Brain pericyte (primary cell): ENCODE measurements around the gene TOMM7.
"Not testable (repeated sequence)": the region's sequence is repeated elsewhere in the genome, so short reads cannot be mapped to it uniquely, and the experiment has no call there.

Experiments used
- DNase-seq: peaks from one replicate; pipeline ENCODE4 v3.0.0-alpha.2; 2012; ENCODE audit warnings: low read depth, low spot score

TOMM7 gene

DNA sequence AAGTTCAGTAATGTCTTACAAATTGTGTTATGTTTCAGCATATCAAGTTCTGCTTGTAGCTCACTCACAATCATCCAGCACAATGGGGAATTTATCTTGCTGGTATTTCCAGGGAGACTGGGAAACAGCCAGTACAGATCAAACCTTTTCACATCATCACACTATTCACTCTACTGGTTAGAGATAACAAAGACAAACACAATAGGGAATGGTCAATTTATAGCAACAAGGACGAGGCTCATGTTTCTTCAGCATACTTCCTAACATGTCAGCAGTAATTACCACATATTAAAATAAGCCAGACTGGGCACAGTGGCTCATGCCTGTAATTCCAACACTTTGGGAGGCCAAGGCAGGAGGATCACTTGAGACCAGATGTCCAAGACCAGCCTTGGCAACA lies 38.3 kb downstream of the TOMM7 start:
- no peak for DNase-seq

DNA sequence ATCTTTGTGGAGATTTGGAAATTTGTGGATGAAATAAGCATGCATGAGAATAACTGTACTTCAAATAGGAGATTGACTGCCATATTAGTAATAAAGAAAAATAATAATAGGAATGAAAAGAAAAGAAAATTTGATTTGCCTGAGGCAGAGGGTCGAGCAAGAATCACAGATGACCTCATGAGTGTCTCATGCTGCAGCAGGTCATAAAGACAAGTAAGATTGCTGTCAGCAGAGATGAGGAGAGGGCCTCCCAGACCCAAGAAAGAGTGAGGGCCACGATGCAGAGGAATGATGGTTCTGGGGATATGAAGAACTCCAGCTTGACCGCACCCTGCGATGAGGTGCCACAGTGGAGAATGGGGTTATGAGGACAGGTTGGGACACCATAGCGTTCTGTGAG lies 39.2 kb downstream of the TOMM7 start:
- DNase-seq: no peak

DNA sequence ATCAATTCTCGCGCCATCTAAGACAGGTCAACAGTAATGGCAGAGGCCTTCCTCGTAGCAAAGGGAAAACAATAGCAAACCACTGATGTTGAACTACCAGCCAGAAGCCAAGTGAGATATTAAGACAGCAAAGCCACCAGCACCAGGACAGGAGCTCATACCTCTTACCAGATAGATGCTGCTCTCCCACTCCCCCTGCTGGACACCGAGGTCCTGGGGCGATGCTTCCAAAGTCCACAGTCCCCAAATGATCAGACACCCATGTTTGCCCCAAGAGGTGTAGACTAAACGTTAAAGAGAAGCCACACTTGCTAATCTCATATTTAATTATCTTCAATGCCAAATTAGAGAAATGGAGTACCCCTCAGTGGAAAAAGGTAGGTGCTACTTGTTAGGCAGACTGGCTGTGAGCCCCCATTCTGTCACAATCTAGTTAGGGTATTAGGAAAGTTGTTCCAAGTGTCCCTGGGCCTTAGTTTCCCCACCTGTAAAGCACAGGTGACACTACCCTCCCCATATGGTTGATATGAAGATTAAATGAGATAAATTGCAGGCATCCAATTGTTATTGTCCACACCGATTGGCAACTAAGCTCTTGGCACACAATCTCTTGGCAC lies 39.9 kb downstream of the TOMM7 start:
- no peak for DNase-seq

DNA sequence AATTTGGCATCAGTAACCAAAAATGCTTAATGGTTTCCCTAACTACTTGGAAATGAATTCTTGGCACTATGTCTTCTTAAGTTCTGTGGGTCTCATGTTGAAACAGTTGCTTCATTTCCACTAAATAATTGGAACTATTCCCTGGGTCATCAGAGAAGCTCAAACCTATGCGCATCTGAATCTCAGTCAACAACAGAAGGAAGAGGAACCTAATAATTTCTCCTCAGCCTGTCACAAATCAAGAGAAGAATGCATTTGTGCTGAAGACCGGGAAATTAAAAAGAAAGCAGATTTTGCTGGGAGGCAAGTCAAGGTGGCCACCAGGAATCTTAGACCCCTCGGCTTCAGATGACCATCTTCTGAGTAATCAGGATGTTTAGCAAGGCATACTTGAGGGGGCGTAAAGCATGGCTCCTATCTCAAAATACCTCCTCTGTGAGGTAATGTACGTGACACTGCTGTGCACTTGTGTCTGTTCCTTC lies 41.4 kb downstream of the TOMM7 start:
- DNase-seq: no peak

DNA sequence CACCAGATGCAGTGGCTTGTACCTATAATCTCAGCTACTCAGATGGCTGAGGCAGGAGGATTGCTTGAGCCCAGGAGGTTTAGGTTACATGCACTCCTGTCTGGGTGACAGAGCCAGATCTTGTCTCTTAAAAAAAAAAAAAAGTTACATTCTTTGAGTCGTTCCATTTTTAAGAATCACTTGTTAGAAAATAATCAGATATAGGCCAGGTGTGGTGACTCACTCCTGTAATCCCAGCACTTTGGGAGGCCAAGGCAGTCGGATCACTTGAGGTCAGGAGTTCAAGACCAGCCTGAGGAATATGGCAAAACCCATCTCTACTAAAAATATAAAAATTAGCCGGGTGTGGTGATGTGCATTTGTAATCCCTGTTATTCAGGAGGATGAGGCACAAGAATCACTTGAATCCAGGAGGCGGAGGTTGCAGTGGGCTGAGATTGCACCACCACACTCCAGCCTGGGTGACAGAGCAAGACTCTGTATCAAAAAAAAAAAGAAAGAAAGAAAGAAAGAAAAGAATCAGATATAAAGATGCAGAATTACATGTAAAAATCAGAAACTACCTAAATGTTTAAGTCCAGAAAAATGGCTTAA lies 42.8 kb downstream of the TOMM7 start:
- DNase-seq: not testable (repeated sequence)

DNA sequence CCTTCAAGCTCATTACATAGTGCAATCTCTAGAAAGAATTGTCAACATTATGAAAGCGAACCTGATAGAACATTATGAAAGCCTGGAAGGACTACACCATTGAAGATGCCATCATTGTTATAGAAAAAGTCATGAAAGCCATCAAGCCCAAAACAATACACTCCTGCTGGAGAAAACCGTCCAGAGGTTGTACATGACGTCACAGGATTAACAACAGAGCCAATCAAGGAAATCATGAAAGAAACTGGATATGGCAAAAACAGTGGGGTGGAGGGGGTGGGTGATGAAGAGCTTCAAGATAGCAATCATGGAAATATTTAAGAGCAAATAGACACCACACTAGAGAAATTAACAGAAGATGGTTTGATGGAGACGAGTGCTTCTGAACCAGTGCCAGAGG lies 45.7 kb downstream of the TOMM7 start:
- DNase-seq: no peak

DNA sequence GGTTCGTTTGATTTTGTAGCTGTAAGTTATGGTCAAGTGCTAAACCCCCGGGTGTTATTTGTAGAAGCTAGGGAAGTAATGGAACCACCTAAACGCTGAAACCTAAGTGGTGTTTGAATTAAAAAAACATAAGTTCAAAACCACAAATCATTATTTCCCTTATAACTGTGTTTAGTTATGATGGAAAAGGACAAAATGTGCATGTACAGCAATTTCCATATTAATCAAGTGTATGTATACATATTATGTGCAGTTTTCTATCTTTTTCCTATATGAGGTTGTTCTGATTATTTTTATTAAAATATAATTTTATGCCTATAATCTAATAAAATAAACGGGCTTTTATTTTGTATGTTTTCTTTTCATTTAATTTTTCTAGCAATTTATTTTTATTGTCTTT lies 49.8 kb downstream of the TOMM7 start:
- DNase-seq: no peak

DNA sequence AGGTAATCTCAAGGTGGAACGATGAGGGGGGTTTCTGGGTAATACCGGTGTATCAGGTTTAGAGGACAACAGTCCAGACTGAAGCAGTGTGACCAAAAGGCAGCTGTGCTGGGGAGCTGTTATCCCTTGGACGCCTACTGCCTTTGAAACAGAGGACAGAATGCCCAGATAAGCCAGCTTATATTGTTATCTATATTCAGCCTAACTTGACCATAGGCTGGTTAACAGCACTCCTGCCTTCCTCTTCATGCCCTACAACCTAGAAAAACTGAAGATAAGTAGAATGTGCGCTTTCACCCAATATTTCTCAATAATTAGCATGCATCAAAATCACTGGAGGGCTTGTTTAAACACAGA lies 50.8 kb downstream of the TOMM7 start:
- DNase-seq: no peak

DNA sequence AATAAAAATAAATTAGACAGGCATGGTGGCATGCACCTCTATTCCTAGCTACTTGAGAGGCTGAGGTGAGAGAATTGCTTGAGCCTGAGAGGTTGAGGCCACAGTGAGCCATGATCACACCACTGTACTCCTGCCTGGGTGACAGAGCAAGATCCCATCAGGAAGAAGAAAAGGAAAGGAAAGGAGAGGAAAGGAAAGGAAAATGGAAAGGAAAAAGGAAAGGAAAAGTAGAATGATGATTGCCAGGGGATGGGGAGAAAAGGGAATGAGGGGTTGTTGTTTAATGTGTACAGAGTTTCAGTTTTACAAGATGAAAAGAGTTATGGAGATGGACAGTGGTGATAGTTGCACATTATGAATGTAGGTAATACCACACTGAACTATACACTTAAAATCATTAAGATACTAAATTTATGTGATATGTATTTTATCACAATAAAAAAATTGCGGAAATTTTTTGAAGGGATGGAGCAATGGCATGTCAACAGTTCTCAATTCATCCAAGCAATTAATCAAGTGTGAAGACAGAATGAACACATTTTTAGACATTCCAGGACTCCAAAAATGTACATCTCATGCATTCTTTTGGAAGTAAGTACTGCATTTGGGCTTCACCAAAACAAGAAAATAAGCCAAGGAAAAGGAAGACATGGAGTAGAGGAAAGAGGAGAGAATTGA lies 51.3 kb downstream of the TOMM7 start:
- no peak for DNase-seq

DNA sequence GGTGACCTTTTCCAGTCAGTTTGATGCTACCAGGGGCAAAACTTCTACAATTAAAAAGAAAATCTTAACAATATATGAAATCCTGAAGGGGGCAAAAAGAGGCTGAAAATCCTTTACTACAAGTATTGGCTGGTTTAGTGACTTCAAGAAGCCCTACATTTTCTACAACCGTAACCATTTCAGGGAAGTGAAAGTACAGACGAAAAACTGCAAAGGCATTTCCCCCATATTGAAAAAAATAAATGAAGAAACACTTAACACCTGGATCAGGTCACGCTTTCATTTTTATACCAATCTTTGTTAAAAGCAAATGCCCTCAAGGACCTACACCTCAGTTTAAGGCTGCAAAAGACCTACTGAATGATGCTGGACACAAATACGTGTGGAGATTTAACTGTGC lies 57.0 kb downstream of the TOMM7 start:
- DNase-seq: no peak
